HCT116 (cell line): ENCODE measurements around the gene PRKACG. TPM values are rescaled to one million over a fixed set of nuclear protein-coding genes. Genes with fewer than 3 reads are reported as not detected.

Experiments
- ATAC-seq: fragments of 200-7000 bp; cut with Tn5 transposase; 2 replicates; pipeline ENCODE4 v1.9.1; 2020; ENCODE audit warnings: mild to moderate bottlenecking, moderate library complexity
- BruUV-seq: library from RNA; stranded (reverse); fragments of 400-500 nt; replicated peaks from 2 replicates; lab custom pipeline; 2021; lab: Mats Ljungman, UMichigan
- CTCF ChIA-PET: fragments of 300-600 bp; sonication (Branson Sonifier 250); formaldehyde crosslinking; loops from one replicate; lab custom pipeline; 2021; ENCODE audit warnings: antibody characterized with exemption; lab: Charles Lee
- POLR2A ChIA-PET: fragments of 300-600, 350-600 bp; sonication (Branson Sonifier 250); formaldehyde crosslinking; loops from one replicate; lab custom pipeline; 2021; ENCODE audit warnings: antibody characterized with exemption; lab: Charles Lee
- RAD21 ChIA-PET, 2 experiments: fragments of 300-600 bp; sonication (Branson Sonifier 250); formaldehyde crosslinking; loops; one replicate each; lab custom pipeline; 2023; ENCODE audit warnings: low total read pairs in 2 of 2; ENCODE audit not compliant: uncharacterized antibody in 2 of 2, unreplicated experiment in 2 of 2, low non-redundant PET in 1 of 2; lab: Charles Lee
- DNase-seq: peaks from one replicate; pipeline ENCODE4 v3.0.0-alpha.2; 2010; ENCODE audit warnings: low read depth, low spot score
- H2AFZ ChIP-seq: fragments of 200-600 bp; shearing (Covaris generic), sonication (generic); 2 replicates; pipeline ENCODE4 v1.6.1; 2017; ENCODE audit warnings: low read depth, mixed run types, mixed read lengths, antibody characterized with exemption, low read length; ENCODE audit not compliant: poor library complexity, severe bottlenecking
- H3K27ac ChIP-seq: 2 replicates; pipeline ENCODE4 v1.5.1; 2012; ENCODE audit warnings: low read depth, low read length
- H3K27me3 ChIP-seq: fragments of 200-600 bp; sonication (generic); 2 replicates; pipeline ENCODE4 v1.6.1; 2016; ENCODE audit warnings: mixed run types, low read length, mixed read lengths; ENCODE audit not compliant: insufficient read depth
- H3K36me3 ChIP-seq, 2 experiments: fragments of 200-500 bp in 1 of 2; fragments of 200-600 bp in 1 of 2; sonication (Bioruptor generic) in 1 of 2; sonication (generic) in 1 of 2; 2 replicates each; pipeline versions ENCODE4 v1.5.1 to v1.6.1; 2014 to 2016; ENCODE audit warnings: low read length in 2 of 2, inconsistent platforms in 1 of 2, mixed read lengths in 1 of 2, mixed run types in 1 of 2; ENCODE audit not compliant: insufficient read depth in 2 of 2, control insufficient read depth in 1 of 2
- H3K4me1 ChIP-seq, 2 experiments: fragments of 200-600 bp in 1 of 2; sonication (generic) in 1 of 2; 2 replicates each; pipeline versions ENCODE4 v1.5.1 to v1.6.1; 2012 to 2017; ENCODE audit warnings: low read length in 2 of 2, inconsistent platforms in 1 of 2, mild to moderate bottlenecking in 1 of 2, mixed read lengths in 1 of 2, mixed run types in 1 of 2, moderate library complexity in 1 of 2; ENCODE audit not compliant: insufficient read depth in 2 of 2, control insufficient read depth in 1 of 2
- H3K4me2 ChIP-seq: fragments of 200-600 bp; sonication (generic); 2 replicates; pipeline ENCODE4 v1.6.1; 2017; ENCODE audit warnings: mixed run types, low read length, mixed read lengths
- H3K4me3 ChIP-seq, 2 experiments: fragments of 200-600 bp in 1 of 2; sonication (generic) in 1 of 2; replicated peaks in 1 of 2; 2 replicates each; pipeline ENCODE4 v1.5.1; 2011 to 2016; ENCODE audit warnings: low read length in 2 of 2, control low read depth in 1 of 2, low read depth in 1 of 2, mild to moderate bottlenecking in 1 of 2, mixed read lengths in 1 of 2, mixed run types in 1 of 2
- H3K79me2 ChIP-seq: fragments of 200-600 bp; sonication (generic); 2 replicates; pipeline ENCODE4 v1.6.1; 2017; ENCODE audit warnings: mild to moderate bottlenecking, mixed run types, low read length, moderate library complexity, mixed read lengths; ENCODE audit not compliant: insufficient read depth
- H3K9ac ChIP-seq: fragments of 200-600 bp; sonication (generic); 2 replicates; pipeline ENCODE4 v1.6.1; 2016; ENCODE audit warnings: low read length, mixed read lengths
- H3K9me2 ChIP-seq: fragments of 200-600 bp; sonication (generic), shearing (Covaris generic); 2 replicates; pipeline ENCODE4 v1.6.1; 2017; ENCODE audit warnings: mixed run types, mild to moderate bottlenecking, moderate library complexity; ENCODE audit not compliant: insufficient read depth
- H3K9me3 ChIP-seq, 2 experiments: fragments of 200-500 bp in 1 of 2; fragments of 200-600 bp in 1 of 2; sonication (Bioruptor generic) in 1 of 2; sonication (generic) in 1 of 2; 2 replicates each; pipeline ENCODE4 v1.6.1; 2014 to 2017; ENCODE audit warnings: low read length in 2 of 2, mixed read lengths in 2 of 2, inconsistent platforms in 1 of 2, low read depth in 1 of 2, mild to moderate bottlenecking in 1 of 2, mixed run types in 1 of 2, moderate library complexity in 1 of 2; ENCODE audit not compliant: control insufficient read depth in 1 of 2, insufficient read depth in 1 of 2
- H4K20me1 ChIP-seq: fragments of 200-600 bp; sonication (generic), shearing (Covaris generic); 2 replicates; pipeline ENCODE4 v1.6.1; 2017; ENCODE audit warnings: mixed run types, mild to moderate bottlenecking, moderate library complexity; ENCODE audit not compliant: insufficient read depth
- ATF3 ChIP-seq: IDR thresholded peaks from 2 replicates; pipeline ENCODE4 v1.6.1; 2012
- EGR1 ChIP-seq: IDR thresholded peaks from 2 replicates; pipeline ENCODE4 v1.6.1; 2012; ENCODE audit warnings: low read depth
- FOSL1 ChIP-seq: IDR thresholded peaks from 2 replicates; pipeline ENCODE4 v1.6.1; 2012; ENCODE audit warnings: low read depth
- JUND ChIP-seq: IDR thresholded peaks from 2 replicates; pipeline ENCODE4 v1.6.1; 2012
- POLR2A ChIP-seq: IDR thresholded peaks from 2 replicates; pipeline ENCODE4 v1.7.0; 2011; ENCODE audit warnings: borderline replicate concordance; ENCODE audit not compliant: insufficient read depth, insufficient read length; ENCODE audit errors: extremely low read depth
- RAD21 ChIP-seq: IDR thresholded peaks from 2 replicates; pipeline ENCODE4 v1.6.1; 2012; ENCODE audit warnings: low read depth, mild to moderate bottlenecking
- TCF7L2 ChIP-seq: IDR thresholded peaks from 2 replicates; pipeline ENCODE4 v1.7.0; 2011; ENCODE audit warnings: borderline replicate concordance, inconsistent platforms; ENCODE audit not compliant: insufficient read depth, insufficient read length; ENCODE audit errors: extremely low read depth
- YY1 ChIP-seq: IDR thresholded peaks from 2 replicates; pipeline ENCODE4 v1.6.1; 2011; ENCODE audit warnings: low read length, low read depth, moderate library complexity, mild to moderate bottlenecking; ENCODE audit not compliant: insufficient replicate concordance; ENCODE audit errors: extremely low read depth
- ZFX ChIP-seq: fragments of 450-650 bp; IDR thresholded peaks from 2 replicates; pipeline ENCODE4 v1.6.1; 2017
- intact Hi-C: fragments of 100-400 bp; cut with micrococcal nuclease; formaldehyde crosslinking; loops from 2 replicates; pipeline ENCODE4 v1.10.0; 2022
- total RNA-seq: library from RNA; stranded (reverse); gene quantifications from one replicate; pipeline ENCODE4 v1.2.1, GENCODE V29; 2021; ENCODE audit not compliant: unreplicated experiment
- TF ChIP-seq, protein P1 (sequence below): IDR thresholded peaks from 2 replicates; pipeline ENCODE4 v1.6.1; 2012

The PRKACG gene
- total RNA-seq, 1 experiment from 2014 or later, result not detected

DNA sequence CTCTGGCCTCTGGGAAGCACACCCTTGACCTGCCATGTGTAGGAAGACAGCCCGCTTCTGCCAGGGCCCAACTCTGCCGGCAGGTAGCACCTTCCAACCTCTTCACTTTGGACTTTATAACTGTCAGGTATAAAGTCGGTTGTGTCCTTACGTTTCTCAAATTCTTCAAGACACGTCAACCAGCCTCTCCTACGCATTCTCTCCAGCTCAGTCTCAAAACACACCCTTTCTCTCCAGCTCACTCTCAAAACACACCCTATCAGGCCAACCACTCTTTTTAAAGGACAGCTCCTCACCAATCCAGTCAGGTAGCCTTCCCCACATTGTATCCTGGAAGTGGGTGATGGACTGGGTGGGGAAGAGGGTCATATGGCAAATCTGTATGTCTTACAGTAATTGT lies 35.2 kb upstream of the PRKACG start:
- H3K9me2 ChIP-seq, result no peaks in the 10 kb centered on the region
- H3K79me2 ChIP-seq, result peaks cover 12% of the 10 kb centered on the region
- CTCF ChIA-PET, result interaction anchor here (0.8 kb wide), 1 partner anchor 13 kb away, joined by 3 read pairs; the partner anchor contains the start of gene FXN
- no peak overlapping the region for H2AFZ ChIP-seq
- H3K36me3 ChIP-seq, result peaks cover 7% of the 10 kb centered on the region in 2 experiments; a peak in 3 of 4 replicates
- no TSS peak for BruUV-seq
- no peaks in the 10 kb centered on the region for H3K27me3 ChIP-seq
- H3K9me3 ChIP-seq, result no peaks in the 10 kb centered on the region
- H3K4me1 ChIP-seq, result no peaks in the 10 kb centered on the region; a peak in 1 of 4 replicates
- no peaks in the 10 kb centered on the region for H4K20me1 ChIP-seq
- no peak for TF ChIP-seq FOSL1
- TF ChIP-seq RAD21, result no peak
- TF ChIP-seq ATF3, result no peak
- TF ChIP-seq JUND, result no peak
- no peak for TF ChIP-seq POLR2A
- no peak overlapping the region for H3K9ac ChIP-seq
- DNase-seq (no peak), ATAC-seq (no peak)
- intact Hi-C loops, result no loop called here
- H3K4me2 ChIP-seq, result no peak overlapping the region
- POLR2A ChIA-PET, result no interaction called here
- H3K27ac ChIP-seq, result no peak overlapping the region
- no peak overlapping the region for H3K4me3 ChIP-seq
- RAD21 ChIA-PET, result interaction anchor here in 1 of 2 experiments (0.7 kb wide), 1 partner anchor 81 kb away, joined by 3 read pairs; no protein-coding TSS in a partner anchor

GRCh38 chr9:69047371-69047770 lies 33.5 kb upstream of the PRKACG start:
- H3K4me3 ChIP-seq, result no peak overlapping the region
- no peaks in the 10 kb centered on the region for H3K9me3 ChIP-seq
- no peak for ATAC-seq
- peaks cover 7% of the 10 kb centered on the region in 2 experiments; a peak in 3 of 4 replicates for H3K36me3 ChIP-seq
- H3K27ac ChIP-seq, result no peak overlapping the region
- H2AFZ ChIP-seq, result no peak overlapping the region
- intact Hi-C loops, result no loop called here
- CTCF ChIA-PET, result no interaction called here
- H3K27me3 ChIP-seq, result no peaks in the 10 kb centered on the region
- H3K79me2 ChIP-seq, result peaks cover 25% of the 10 kb centered on the region
- no peak overlapping the region for H3K9ac ChIP-seq
- TF ChIP-seq, protein P1, sequence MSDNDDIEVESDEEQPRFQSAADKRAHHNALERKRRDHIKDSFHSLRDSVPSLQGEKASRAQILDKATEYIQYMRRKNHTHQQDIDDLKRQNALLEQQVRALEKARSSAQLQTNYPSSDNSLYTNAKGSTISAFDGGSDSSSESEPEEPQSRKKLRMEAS, result no peak
- TF ChIP-seq YY1 (no peak), TCF7L2 (no peak), ZFX (no peak), POLR2A (no peak), EGR1 (no peak)
- no peak overlapping the region for H3K4me2 ChIP-seq
- no peaks in the 10 kb centered on the region; a peak in 1 of 4 replicates for H3K4me1 ChIP-seq
- POLR2A ChIA-PET, result no interaction called here
- no peak for DNase-seq
- H4K20me1 ChIP-seq, result no peaks in the 10 kb centered on the region
- no TSS peak for BruUV-seq
- no peaks in the 10 kb centered on the region for H3K9me2 ChIP-seq
- RAD21 ChIA-PET, result no interaction called here
